H9 (cell line): ENCODE data around the gene EEF1AKMT2. TPM values are rescaled to one million over a fixed set of nuclear protein-coding genes. Genes with fewer than 3 reads are reported as not detected.
A peak's percentile ranks its signal among the peaks of the same experiment; 100 is the strongest.

Source experiments
- DNase-seq: peaks from one replicate; pipeline ENCODE4 v3.0.0-alpha.2; 2017
- H2AFZ ChIP-seq: one replicate; pipeline ENCODE4 v1.6.1; 2013; ENCODE audit warnings: mild to moderate bottlenecking, low read length, control low read depth, moderate library complexity
- H2AK5ac ChIP-seq: 2 replicates; pipeline ENCODE4 v1.6.1; 2013; ENCODE audit warnings: low read length, control low read depth, mixed read lengths; ENCODE audit not compliant: insufficient read length
- H2BK120ac ChIP-seq: one replicate; pipeline ENCODE4 v1.6.1; 2013; ENCODE audit warnings: low read depth, mild to moderate bottlenecking, low read length, control low read depth, inconsistent platforms; ENCODE audit not compliant: poor library complexity, severe bottlenecking
- H2BK12ac ChIP-seq: 2 replicates; pipeline ENCODE4 v1.6.1; 2013; ENCODE audit warnings: low read length, control low read depth, mixed read lengths, low read depth; ENCODE audit not compliant: insufficient read length
- H2BK15ac ChIP-seq: 2 replicates; pipeline ENCODE4 v1.6.1; 2013; ENCODE audit warnings: low read depth, low read length, control low read depth
- H2BK20ac ChIP-seq: one replicate; pipeline ENCODE4 v1.6.1; 2013; ENCODE audit warnings: low read depth, mild to moderate bottlenecking, low read length, control low read depth, inconsistent platforms; ENCODE audit not compliant: poor library complexity, severe bottlenecking
- H2BK5ac ChIP-seq: 2 replicates; pipeline ENCODE4 v1.6.1; 2013; ENCODE audit warnings: low read length, control low read depth, mixed read lengths; ENCODE audit not compliant: insufficient read length
- H3K14ac ChIP-seq: 2 replicates; pipeline ENCODE4 v1.6.1; 2013; ENCODE audit warnings: low read length, control low read depth; ENCODE audit not compliant: insufficient read depth
- H3K18ac ChIP-seq: 2 replicates; pipeline ENCODE4 v1.6.1; 2013; ENCODE audit warnings: low read depth, mild to moderate bottlenecking, mixed read lengths, low read length, control low read depth; ENCODE audit not compliant: insufficient read length
- H3K23ac ChIP-seq: 2 replicates; pipeline ENCODE4 v1.6.1; 2013; ENCODE audit warnings: low read length, control low read depth, mixed read lengths, low read depth; ENCODE audit not compliant: insufficient read length
- H3K23me2 ChIP-seq: 2 replicates; pipeline ENCODE4 v1.6.1; 2013; ENCODE audit warnings: low read depth, mild to moderate bottlenecking, mixed read lengths, low read length, control low read depth; ENCODE audit not compliant: insufficient read length, poor library complexity, severe bottlenecking
- H3K27ac ChIP-seq: 2 replicates; pipeline ENCODE4 v1.5.1; 2013; ENCODE audit warnings: low read length, control low read depth, mixed read lengths, low read depth; ENCODE audit not compliant: insufficient read length
- H3K27me3 ChIP-seq: 2 replicates; pipeline ENCODE4 v1.6.1; 2013; ENCODE audit warnings: low read length, control low read depth, inconsistent platforms; ENCODE audit not compliant: insufficient read depth
- H3K4ac ChIP-seq: 2 replicates; pipeline ENCODE4 v1.6.1; 2013; ENCODE audit warnings: low read depth, mild to moderate bottlenecking, control low read depth, inconsistent platforms, low read length, moderate library complexity
- H3K4me1 ChIP-seq: 2 replicates; pipeline ENCODE4 v1.6.1; 2013; ENCODE audit warnings: low read length, control low read depth, inconsistent platforms; ENCODE audit not compliant: insufficient read depth
- H3K4me2 ChIP-seq: 2 replicates; pipeline ENCODE4 v1.6.1; 2013; ENCODE audit warnings: low read length, control low read depth, mixed read lengths; ENCODE audit not compliant: insufficient read length, insufficient read depth
- H3K56ac ChIP-seq: 2 replicates; pipeline ENCODE4 v1.6.1; 2013; ENCODE audit warnings: low read depth, mild to moderate bottlenecking, mixed read lengths, low read length, control low read depth; ENCODE audit not compliant: insufficient read length
- H3K79me1 ChIP-seq: 2 replicates; pipeline ENCODE4 v1.6.1; 2013; ENCODE audit warnings: low read depth, mild to moderate bottlenecking, moderate library complexity, low read length, control low read depth, inconsistent platforms; ENCODE audit not compliant: insufficient read depth, poor library complexity, severe bottlenecking
- H3K79me2 ChIP-seq: 2 replicates; pipeline ENCODE4 v1.6.1; 2013; ENCODE audit warnings: low read length, control low read depth, inconsistent platforms; ENCODE audit not compliant: insufficient read depth
- H3K9ac ChIP-seq: 2 replicates; pipeline ENCODE4 v1.6.1; 2013; ENCODE audit warnings: low read length, control low read depth, mixed read lengths; ENCODE audit not compliant: insufficient read length; ENCODE audit errors: extremely low read depth
- H3K9me3 ChIP-seq: one replicate; pipeline ENCODE4 v1.6.1; 2013; ENCODE audit warnings: low read depth, low read length, inconsistent platforms; ENCODE audit not compliant: control insufficient read depth
- H3T11ph ChIP-seq: one replicate; pipeline ENCODE4 v1.6.1; 2013; ENCODE audit warnings: mild to moderate bottlenecking, low read length, control low read depth, inconsistent platforms
- H4K20me1 ChIP-seq: one replicate; pipeline ENCODE4 v1.6.1; 2013; ENCODE audit not compliant: control insufficient read depth, insufficient read length, insufficient read depth
- H4K5ac ChIP-seq: 2 replicates; pipeline ENCODE4 v1.6.1; 2013; ENCODE audit warnings: low read depth, mild to moderate bottlenecking, mixed read lengths, low read length, control low read depth; ENCODE audit not compliant: insufficient read length
- H4K8ac ChIP-seq: replicated peaks from 2 replicates; pipeline ENCODE4 v1.6.1; 2013; ENCODE audit warnings: low read length, control low read depth, mixed read lengths, low read depth; ENCODE audit not compliant: insufficient read length
- H4K91ac ChIP-seq: 2 replicates; pipeline ENCODE4 v1.6.1; 2013; ENCODE audit warnings: low read depth, mild to moderate bottlenecking, moderate library complexity, mixed read lengths, low read length, control low read depth; ENCODE audit not compliant: insufficient read length
- H3K27ac Mint-ChIP-seq, 3 experiments: 2 replicates in 2 of 3; 3 replicates in 1 of 3; pipeline ENCODE4 v1.8.0; 2020 to 2021; ENCODE audit warnings: mixed read lengths in 3 of 3, mild to moderate bottlenecking in 1 of 3, moderate library complexity in 1 of 3
- H3K27me3 Mint-ChIP-seq: 2 replicates; pipeline ENCODE4 v1.8.0; 2021; ENCODE audit warnings: low read depth, mild to moderate bottlenecking, moderate library complexity, mixed read lengths
- H3K36me3 Mint-ChIP-seq, 3 experiments: 2 replicates in 2 of 3; 3 replicates in 1 of 3; pipeline ENCODE4 v1.8.0; 2020 to 2021; ENCODE audit warnings: low read depth in 3 of 3, mixed read lengths in 3 of 3; ENCODE audit not compliant: insufficient read depth in 1 of 3
- H3K4me1 Mint-ChIP-seq, 2 experiments: 2 replicates each; pipeline ENCODE4 v1.8.0; 2020; ENCODE audit warnings: mixed read lengths in 2 of 2
- H3K4me3 Mint-ChIP-seq, 2 experiments: 2 replicates in 1 of 2; 3 replicates in 1 of 2; pipeline ENCODE4 v1.8.0; 2020 to 2021; ENCODE audit warnings: mild to moderate bottlenecking in 2 of 2, mixed read lengths in 2 of 2, moderate library complexity in 1 of 2
- H3K9me3 Mint-ChIP-seq, 2 experiments: 2 replicates in 1 of 2; 3 replicates in 1 of 2; pipeline ENCODE4 v1.8.0; 2020; ENCODE audit warnings: mild to moderate bottlenecking in 2 of 2, mixed read lengths in 2 of 2, moderate library complexity in 1 of 2
- WGBS: extraction: QIAGEN DNeasy Blood & Tissue Kit; methylation state at CpG from one replicate; pipeline ENCODE4 v1.1.7; 2013; ENCODE audit warnings: missing lambda C conversion rate, low lambda C conversion rate, mixed read lengths; ENCODE audit not compliant: insufficient read length; ENCODE audit errors: extremely low coverage; 5-methylcytosine and 5-hydroxymethylcytosine counted together
- total RNA-seq: library from RNA; stranded (reverse); gene quantifications from 2 replicates; pipeline ENCODE4 v1.2.1, GENCODE V29; 2021
- TF ChIP-seq, protein P1 (sequence below): fragments of 200-600 bp; sonication (generic); conservative IDR thresholded peaks from 3 replicates; pipeline ENCODE4 v1.8.0; 2021; ENCODE audit warnings: antibody characterized with exemption, mild to moderate bottlenecking

Gene EEF1AKMT2
- total RNA-seq, 1 experiment from 2014 or later: 19.0 TPM

DNA sequence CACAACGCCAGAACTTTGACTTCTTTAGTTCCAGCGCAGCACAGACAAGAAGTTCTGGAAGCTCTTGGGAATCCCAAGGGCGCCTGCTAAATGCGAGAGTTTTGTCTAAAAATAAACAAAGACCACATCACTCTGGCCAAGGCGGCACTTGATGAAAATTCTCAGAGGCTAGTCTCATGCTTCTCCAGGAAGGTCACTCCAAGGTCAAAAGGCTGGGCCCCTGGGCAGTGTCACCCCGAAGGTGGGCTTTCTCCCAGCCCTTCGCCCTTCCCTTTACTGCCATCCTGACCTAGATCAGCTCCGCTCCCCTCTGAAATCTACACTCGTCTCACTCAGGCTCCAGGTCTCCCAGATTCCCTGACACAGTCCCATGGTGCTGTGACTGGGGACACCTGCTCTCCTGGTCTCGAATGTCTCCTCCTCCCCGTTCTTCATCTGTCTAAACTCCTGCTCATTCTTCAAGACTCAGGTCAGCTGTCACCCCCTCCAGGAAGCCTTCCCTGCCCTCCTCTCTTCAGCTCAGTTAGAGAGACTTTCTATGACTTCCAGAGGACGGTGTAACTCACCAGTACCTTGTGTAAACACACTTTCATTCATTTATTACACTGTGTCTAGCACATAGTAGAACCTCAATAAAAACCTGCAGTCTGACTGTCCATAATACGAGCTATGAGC is 58.0 kb downstream of the EEF1AKMT2 start:
- H2BK120ac ChIP-seq: no peak overlapping the region
- H3K79me1 ChIP-seq: no peaks in the 10 kb centered on the region
- Mint-ChIP-seq H3K27ac (peak overlapping the region in 2 of 3 experiments; percentile 9 to 51; a peak in 3 of 7 replicates), H3K4me1 (peaks cover 29 to 38% of the 10 kb centered on the region in 2 experiments), H3K9me3 (no peaks in the 10 kb centered on the region; a peak in 1 of 5 replicates), H3K4me3 (no peak overlapping the region), H3K36me3 (peaks cover 0 to 5% (median 2%) of the 10 kb centered on the region in 3 experiments; a peak in 5 of 7 replicates), H3K27me3 (peaks cover 1% of the 10 kb centered on the region)
- H2BK12ac ChIP-seq: no peak overlapping the region
- H4K5ac ChIP-seq: no peak overlapping the region
- no peak overlapping the region for H2AFZ ChIP-seq
- H3K14ac ChIP-seq: no peak overlapping the region
- no peaks in the 10 kb centered on the region for H3K27me3 ChIP-seq
- H3K23me2 ChIP-seq: no peaks in the 10 kb centered on the region
- no peak overlapping the region for H3K4me2 ChIP-seq
- no peak overlapping the region for H3K4ac ChIP-seq
- TF ChIP-seq, protein P1, sequence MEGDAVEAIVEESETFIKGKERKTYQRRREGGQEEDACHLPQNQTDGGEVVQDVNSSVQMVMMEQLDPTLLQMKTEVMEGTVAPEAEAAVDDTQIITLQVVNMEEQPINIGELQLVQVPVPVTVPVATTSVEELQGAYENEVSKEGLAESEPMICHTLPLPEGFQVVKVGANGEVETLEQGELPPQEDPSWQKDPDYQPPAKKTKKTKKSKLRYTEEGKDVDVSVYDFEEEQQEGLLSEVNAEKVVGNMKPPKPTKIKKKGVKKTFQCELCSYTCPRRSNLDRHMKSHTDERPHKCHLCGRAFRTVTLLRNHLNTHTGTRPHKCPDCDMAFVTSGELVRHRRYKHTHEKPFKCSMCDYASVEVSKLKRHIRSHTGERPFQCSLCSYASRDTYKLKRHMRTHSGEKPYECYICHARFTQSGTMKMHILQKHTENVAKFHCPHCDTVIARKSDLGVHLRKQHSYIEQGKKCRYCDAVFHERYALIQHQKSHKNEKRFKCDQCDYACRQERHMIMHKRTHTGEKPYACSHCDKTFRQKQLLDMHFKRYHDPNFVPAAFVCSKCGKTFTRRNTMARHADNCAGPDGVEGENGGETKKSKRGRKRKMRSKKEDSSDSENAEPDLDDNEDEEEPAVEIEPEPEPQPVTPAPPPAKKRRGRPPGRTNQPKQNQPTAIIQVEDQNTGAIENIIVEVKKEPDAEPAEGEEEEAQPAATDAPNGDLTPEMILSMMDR: no peak
- no peak overlapping the region for H3K27ac ChIP-seq
- no peak overlapping the region for H4K8ac ChIP-seq
- no peak overlapping the region for H3K23ac ChIP-seq
- H3K9ac ChIP-seq: no peak overlapping the region
- H3K4me1 ChIP-seq: peaks cover 2% of the 10 kb centered on the region; the same call in 1 of the 2 replicates
- no peak overlapping the region for H3T11ph ChIP-seq
- no peak overlapping the region for H2BK15ac ChIP-seq
- no peak overlapping the region for H2BK20ac ChIP-seq
- H2BK5ac ChIP-seq: no peak overlapping the region
- WGBS: no CpG with 5 or more reads among the region's 13 CpGs
- H2AK5ac ChIP-seq: no peak overlapping the region
- no peaks in the 10 kb centered on the region; the same call in 1 of the 2 replicates for H3K79me2 ChIP-seq
- no peak overlapping the region for H3K56ac ChIP-seq
- H3K18ac ChIP-seq: no peak overlapping the region
- peak; percentile 11 for DNase-seq
- H4K91ac ChIP-seq: no peak overlapping the region
- no peaks in the 10 kb centered on the region for H3K9me3 ChIP-seq
- peaks cover 2% of the 10 kb centered on the region for H4K20me1 ChIP-seq
